Endothelial cell of umbilical vein (primary cell): Measurements from ENCODE around the gene ZNF2. TPM values are rescaled to one million over a fixed set of nuclear protein-coding genes. Genes with fewer than 3 reads are reported as not detected.

Source experiments
- BruUV-seq: library from RNA; stranded (reverse); fragments of 400-500 nt; replicated peaks from 2 replicates; lab custom pipeline; 2021; lab: Mats Ljungman, UMichigan
- CTCF ChIA-PET: fragments of 300-600, 350-600 bp; sonication (Branson Sonifier 250); formaldehyde crosslinking; loops from one replicate; lab custom pipeline; 2021; ENCODE audit warnings: antibody characterized with exemption, inconsistent platforms; lab: Charles Lee
- POLR2A ChIA-PET: fragments of 300-600, 350-600 bp; sonication (Branson Sonifier 250); formaldehyde crosslinking; loops from one replicate; lab custom pipeline; 2021; ENCODE audit warnings: antibody characterized with exemption, inconsistent platforms; lab: Charles Lee
- DNase-seq: peaks from one replicate; pipeline ENCODE4 v3.0.0-alpha.2; 2011; ENCODE audit warnings: low read depth, low spot score
- FAIRE-seq: peaks from 2 replicates; lab custom pipeline; 2011; peaks lifted over from hg19 to GRCh38; lab: Jason Lieb, UNC
- H2AFZ ChIP-seq: 2 replicates; pipeline ENCODE4 v1.6.0; 2012; ENCODE audit warnings: low read depth, low read length, control low read depth, inconsistent platforms
- H3K27ac ChIP-seq: 2 replicates; pipeline ENCODE4 v1.5.1; 2011; ENCODE audit warnings: low read depth, mild to moderate bottlenecking, control low read depth, low read length, moderate library complexity; ENCODE audit not compliant: insufficient read depth
- H3K27me3 ChIP-seq, 2 experiments: 2 replicates each; pipeline versions ENCODE4 v1.6.0 to v1.6.1; 2011; ENCODE audit warnings: low read length in 2 of 2, mixed read lengths in 1 of 2; ENCODE audit not compliant: control insufficient read depth in 2 of 2, insufficient read depth in 2 of 2
- H3K36me3 ChIP-seq, 2 experiments: 2 replicates in 1 of 2; 3 replicates in 1 of 2; pipeline ENCODE4 v1.5.1; 2011; ENCODE audit warnings: low read length in 2 of 2, mild to moderate bottlenecking in 1 of 2, moderate library complexity in 1 of 2; ENCODE audit not compliant: control insufficient read depth in 2 of 2, insufficient read depth in 2 of 2; ENCODE audit errors: extremely low read depth in 1 of 2
- H3K4me1 ChIP-seq: 3 replicates; pipeline ENCODE4 v1.5.1; 2011; ENCODE audit warnings: mild to moderate bottlenecking, low read length; ENCODE audit not compliant: control insufficient read depth, insufficient read depth; ENCODE audit errors: extremely low read depth
- H3K4me2 ChIP-seq: 2 replicates; pipeline ENCODE4 v1.6.1; 2011; ENCODE audit warnings: low read length, control low read depth, mixed read lengths; ENCODE audit not compliant: insufficient read depth
- H3K4me3 ChIP-seq, 3 experiments: fragments of 200-600 bp in 1 of 3; sonication (generic), shearing (Covaris generic) in 1 of 3; replicated peaks in 1 of 3; 2 replicates each; pipeline ENCODE4 v1.5.1; 2011 to 2016; ENCODE audit warnings: control low read depth in 3 of 3, low read length in 3 of 3, mild to moderate bottlenecking in 2 of 3, inconsistent platforms in 1 of 3, low read depth in 1 of 3, moderate library complexity in 1 of 3; ENCODE audit not compliant: insufficient read depth in 1 of 3
- H3K79me2 ChIP-seq: 2 replicates; pipeline ENCODE4 v1.6.0; 2012; ENCODE audit warnings: low read length, inconsistent platforms; ENCODE audit not compliant: control insufficient read depth, insufficient read depth
- H3K9ac ChIP-seq: replicated peaks from 2 replicates; pipeline ENCODE3; 2011; ENCODE audit warnings: low read length, control low read depth; ENCODE audit not compliant: insufficient read depth; ENCODE audit errors: extremely low read depth
- H3K9me1 ChIP-seq: replicated peaks from 3 replicates; pipeline ENCODE4 v1.6.0; 2011; ENCODE audit warnings: mild to moderate bottlenecking, low read length; ENCODE audit not compliant: control insufficient read depth, insufficient read depth; ENCODE audit errors: extremely low read depth
- H3K9me3 ChIP-seq: replicated peaks from 2 replicates; pipeline ENCODE4 v1.5.1; 2012; ENCODE audit warnings: low read length, inconsistent platforms; ENCODE audit not compliant: control insufficient read depth, insufficient read depth
- H4K20me1 ChIP-seq: replicated peaks from 2 replicates; pipeline ENCODE3; 2011; ENCODE audit warnings: mild to moderate bottlenecking, low read length; ENCODE audit not compliant: control insufficient read depth, insufficient read depth; ENCODE audit errors: extremely low read depth
- CTCF ChIP-seq, 2 donors: IDR thresholded peaks; 1 replicate in 1 of 2; 2 replicates in 1 of 2; pipeline ENCODE4 v1.5.1; 2011; ENCODE audit warnings: low read length in 2 of 2, mild to moderate bottlenecking in 2 of 2, moderate library complexity in 2 of 2, control low read depth in 1 of 2, inconsistent platforms in 1 of 2, low read depth in 1 of 2; ENCODE audit not compliant: insufficient read depth in 1 of 2; ENCODE audit errors: extremely low read depth in 1 of 2
- EZH2 ChIP-seq: IDR thresholded peaks from 2 replicates; pipeline ENCODE4 v1.6.1; 2012; ENCODE audit warnings: borderline replicate concordance, low read depth, mild to moderate bottlenecking, moderate library complexity, low read length, inconsistent platforms; ENCODE audit not compliant: severe bottlenecking
- FOS ChIP-seq: IDR thresholded peaks from 2 replicates; pipeline ENCODE4 v1.6.1; 2011; ENCODE audit warnings: mild to moderate bottlenecking, low read length, moderate library complexity, borderline replicate concordance; ENCODE audit not compliant: insufficient read depth
- GATA2 ChIP-seq: IDR thresholded peaks from 2 replicates; pipeline ENCODE4 v1.7.0; 2011; ENCODE audit warnings: low read depth, mild to moderate bottlenecking, moderate library complexity, mixed read lengths, low read length; ENCODE audit not compliant: insufficient read length, insufficient read depth
- JUN ChIP-seq: IDR thresholded peaks from 2 replicates; pipeline ENCODE4 v1.6.1; 2011; ENCODE audit warnings: borderline replicate concordance, low read depth; ENCODE audit not compliant: insufficient read length, insufficient read depth
- MAX ChIP-seq: IDR thresholded peaks from 2 replicates; pipeline ENCODE4 v1.6.1; 2011; ENCODE audit not compliant: insufficient read depth, insufficient read length
- MYC ChIP-seq: IDR thresholded peaks from one replicate; pipeline ENCODE4 v1.6.1; 2011; ENCODE audit warnings: mild to moderate bottlenecking, low read depth, low read length
- POLR2A ChIP-seq: IDR thresholded peaks from 2 replicates; pipeline ENCODE4 v1.6.1; 2012; ENCODE audit warnings: low read depth, mild to moderate bottlenecking, control low read depth, low read length
- POLR2AphosphoS5 ChIP-seq: IDR thresholded peaks from 2 replicates; pipeline ENCODE4 v1.6.1; 2012; ENCODE audit warnings: low read depth, mild to moderate bottlenecking, control low read depth, low read length, moderate library complexity; ENCODE audit not compliant: insufficient read depth
- dilution Hi-C: fragments of 300-500 bp; cut with MboI; formaldehyde crosslinking; loops from one replicate; pipeline ENCODE4 v1.15.0; 2019; ENCODE audit warnings: low sequenced_read_pairs; ENCODE audit not compliant: extremely low pct_ligation_motif_present
- intact Hi-C: fragments of 100-400 bp; cut with micrococcal nuclease; formaldehyde crosslinking; loops from one replicate; pipeline ENCODE4 v1.10.0; 2022
- polyA plus RNA-seq, 4 experiments: library from polyadenylated mRNA; depleted of rRNA in 3 of 4; stranded (reverse) in 3 of 4; unstranded in 1 of 4; fragments of >200 nt; gene quantifications; 2 replicates each; pipeline versions ENCODE4 v1.2.1 to v1.2.3, GENCODE V29; 2011 to 2012; ENCODE audit warnings: missing spikeins in 1 of 4
- total RNA-seq: library from RNA; stranded (reverse); gene quantifications from 2 replicates; pipeline ENCODE4 v1.2.3, GENCODE V29; 2021

ZNF2 gene
- total and polyA plus RNA-seq, 2 donors (not counting 3 experiments of a cell fraction or from before 2014, with no cell fraction given): 2.2 to 4.2 TPM

GRCh38 chr2:95225658-95226057 is 60.0 kb downstream of the ZNF2 start:
- CTCF ChIA-PET: interaction anchor here (1.3 kb wide), 1 partner anchor 12 kb away, joined by 7 read pairs; no protein-coding TSS in a partner anchor
- dilution Hi-C loops: no loop called here
- TF ChIP-seq EZH2 (no peak), POLR2AphosphoS5 (no peak), CTCF (IDR thresholded peaks at IDR 0.05; ENCODE audit: extremely low read depth in 1 of 2, insufficient read depth in 1 of 2, low read depth in 1 of 2, low read length in 2 of 2) (no peak), POLR2A (no peak), JUN (no peak), FOS (no peak), MAX (no peak), GATA2 (no peak), MYC (no peak)
- FAIRE-seq: no peak
- H3K27ac ChIP-seq: no peak overlapping the region
- H3K79me2 ChIP-seq: no peaks in the 10 kb centered on the region
- H3K9ac ChIP-seq: no peak overlapping the region
- no peak for DNase-seq
- no peak overlapping the region for H2AFZ ChIP-seq
- POLR2A ChIA-PET: no interaction called here
- H3K9me1 ChIP-seq: no peaks in the 10 kb centered on the region
- no peaks in the 10 kb centered on the region for H3K27me3 ChIP-seq
- H3K4me2 ChIP-seq: no peak overlapping the region
- H3K9me3 ChIP-seq: no peaks in the 10 kb centered on the region
- no peak overlapping the region for H3K4me3 ChIP-seq
- no TSS peak for BruUV-seq
- H3K36me3 ChIP-seq: no peaks in the 10 kb centered on the region
- H4K20me1 ChIP-seq: no peaks in the 10 kb centered on the region
- no peaks in the 10 kb centered on the region for H3K4me1 ChIP-seq
- intact Hi-C loops: no loop called here
